Activated CD8-positive, alpha-beta T cell treated with anti-CD3 and anti-CD28 coated beads, Interleukin-2, amount 10 ng/mL, durations not matched to agents 7 days and 5 days (primary cell): ENCODE results near the gene SLC25A13. TPM values are rescaled to one million over a fixed set of nuclear protein-coding genes. Genes with fewer than 3 reads are reported as not detected.
A peak's percentile ranks its signal among the peaks of the same experiment; 100 is the strongest.
"Not testable (repeated sequence)": the region's sequence is repeated elsewhere in the genome, so short reads cannot be mapped to it uniquely, and the experiment has no call there.

Source experiments
- ATAC-seq: fragments of 150-1000 bp; cut with Tn5 transposase; one replicate; pipeline ENCODE4 v1.10.0; 2021; ENCODE audit warnings: moderate library complexity
- CTCF ChIA-PET: fragments of 350-600 bp; sonication (Branson Sonifier 250); formaldehyde crosslinking; loops from one replicate; lab custom pipeline; 2021; ENCODE audit warnings: antibody characterized with exemption; lab: Charles Lee
- POLR2A ChIA-PET: fragments of 350-600 bp; sonication (Branson Sonifier 250); formaldehyde crosslinking; loops from one replicate; lab custom pipeline; 2021; ENCODE audit warnings: antibody characterized with exemption; lab: Charles Lee
- DNase-seq: peaks from one replicate; pipeline ENCODE4 v3.0.0-alpha.2; 2020
- H3K27ac Mint-ChIP-seq: one replicate; pipeline ENCODE4 v1.8.0; 2021; ENCODE audit warnings: mild to moderate bottlenecking, mixed read lengths
- H3K27me3 Mint-ChIP-seq: one replicate; pipeline ENCODE4 v1.8.0; 2021; ENCODE audit warnings: low read depth, mixed read lengths
- H3K36me3 Mint-ChIP-seq: one replicate; pipeline ENCODE4 v1.8.0; 2021; ENCODE audit warnings: low read depth, mixed read lengths
- H3K4me1 Mint-ChIP-seq: one replicate; pipeline ENCODE4 v1.8.0; 2021; ENCODE audit warnings: low read depth, mixed read lengths
- H3K4me3 Mint-ChIP-seq: one replicate; pipeline ENCODE4 v1.8.0; 2021; ENCODE audit warnings: mild to moderate bottlenecking, mixed read lengths
- H3K9me3 Mint-ChIP-seq: one replicate; pipeline ENCODE4 v1.8.0; 2022; ENCODE audit warnings: mixed read lengths; ENCODE audit not compliant: insufficient read depth
- total RNA-seq, 2 experiments: library from RNA; stranded (reverse); gene quantifications; one replicate each; pipeline ENCODE4 v1.2.3, GENCODE V29; 2021

The SLC25A13 gene
- 10 to 100 TPM in 1 of 2 experiments, 1 to 10 TPM in 1; 8.9 to 12.0 TPM for total RNA-seq

GRCh38 chr7:96321658-96322372, at the start of gene SLC25A13:
TSS of gene SLC25A13 (minus strand) at chr7:96322098. CDS start at chr7:96321956, 142 bp downstream.
- ChIA-PET CTCF (no interaction called here), POLR2A (no interaction called here)
- H3K27me3 Mint-ChIP-seq: peaks cover 7% of the 10 kb centered on the region
- peak within 1 kb of the TSS; percentile 85 for H3K4me3 Mint-ChIP-seq
- peak; percentile 66 for DNase-seq
- ATAC-seq: peak; percentile 83
- peaks cover 20% of the 10 kb centered on the region for H3K4me1 Mint-ChIP-seq
- no peaks in the 10 kb centered on the region for H3K9me3 Mint-ChIP-seq
- no peaks in the 10 kb centered on the region for H3K36me3 Mint-ChIP-seq
- peak within 1 kb of the TSS; percentile 81 for H3K27ac Mint-ChIP-seq

GRCh38 chr7:96365916-96366315, 44.0 kb upstream of the SLC25A13 start:
- H3K27ac Mint-ChIP-seq, H3K4me3 Mint-ChIP-seq, H3K36me3 Mint-ChIP-seq, ATAC-seq, H3K4me1 Mint-ChIP-seq, H3K27me3 Mint-ChIP-seq, H3K9me3 Mint-ChIP-seq, DNase-seq, CTCF ChIA-PET, POLR2A ChIA-PET: not testable (repeated sequence)

GRCh38 chr7:96361116-96361857, 39.4 kb upstream of the SLC25A13 start:
- no peak for ATAC-seq
- CTCF ChIA-PET: no interaction called here

GRCh38 chr7:96359876-96360275, 38.0 kb upstream of the SLC25A13 start:
- no peak for ATAC-seq
- H3K4me1 Mint-ChIP-seq: no peaks in the 10 kb centered on the region
- H3K36me3 Mint-ChIP-seq: no peaks in the 10 kb centered on the region
- POLR2A ChIA-PET: no interaction called here
- DNase-seq: no peak
- CTCF ChIA-PET: no interaction called here
- H3K4me3 Mint-ChIP-seq: no peak overlapping the region
- H3K27ac Mint-ChIP-seq: no peak overlapping the region
- no peaks in the 10 kb centered on the region for H3K9me3 Mint-ChIP-seq
- peaks cover 3% of the 10 kb centered on the region for H3K27me3 Mint-ChIP-seq

More at GRCh38 chr7:96361116-96361857, 39.4 kb upstream of the SLC25A13 start:
- Mint-ChIP-seq H3K27ac (no peak overlapping the region), H3K9me3 (no peaks in the 10 kb centered on the region), H3K4me1 (no peaks in the 10 kb centered on the region), H3K36me3 (no peaks in the 10 kb centered on the region), H3K4me3 (no peak overlapping the region), H3K27me3 (peaks cover 3% of the 10 kb centered on the region)
- DNase-seq: no peak
- POLR2A ChIA-PET: no interaction called here

GRCh38 chr7:96358236-96358971, 36.5 kb upstream of the SLC25A13 start:
- H3K9me3 Mint-ChIP-seq, H3K27ac Mint-ChIP-seq, CTCF ChIA-PET, H3K27me3 Mint-ChIP-seq, H3K36me3 Mint-ChIP-seq, POLR2A ChIA-PET, H3K4me1 Mint-ChIP-seq, ATAC-seq, H3K4me3 Mint-ChIP-seq, DNase-seq: not testable (repeated sequence)

- H3K27me3 Mint-ChIP-seq: peaks cover 3% of the 10 kb centered on the region
These were observed 34.1 kb upstream of the SLC25A13 start for GRCh38 chr7:96355990-96356506.

GRCh38 chr7:96354881-96355280, 33.0 kb upstream of the SLC25A13 start:
- Mint-ChIP-seq H3K9me3 (no peaks in the 10 kb centered on the region), H3K27me3 (peaks cover 3% of the 10 kb centered on the region), H3K27ac (no peak overlapping the region), H3K36me3 (no peaks in the 10 kb centered on the region), H3K4me3 (no peak overlapping the region), H3K4me1 (no peaks in the 10 kb centered on the region)
- ATAC-seq (no peak), DNase-seq (no peak)
- ChIA-PET CTCF (no interaction called here), POLR2A (no interaction called here)

More at GRCh38 chr7:96355990-96356506, 34.1 kb upstream of the SLC25A13 start:
- ChIA-PET POLR2A (no interaction called here), CTCF (no interaction called here)
- H3K9me3 Mint-ChIP-seq: no peaks in the 10 kb centered on the region
- H3K36me3 Mint-ChIP-seq: no peaks in the 10 kb centered on the region
- H3K4me1 Mint-ChIP-seq: no peaks in the 10 kb centered on the region
- ATAC-seq: no peak
- H3K27ac Mint-ChIP-seq: no peak overlapping the region
- no peak for DNase-seq
- H3K4me3 Mint-ChIP-seq: no peak overlapping the region

GRCh38 chr7:96349572-96349971, 27.7 kb upstream of the SLC25A13 start:
- DNase-seq (no peak), ATAC-seq (no peak)
- H3K4me1 Mint-ChIP-seq: no peaks in the 10 kb centered on the region
- POLR2A ChIA-PET: no interaction called here
- CTCF ChIA-PET: no interaction called here
- H3K36me3 Mint-ChIP-seq: no peaks in the 10 kb centered on the region
- peaks cover 8% of the 10 kb centered on the region for H3K27me3 Mint-ChIP-seq
- no peak overlapping the region for H3K4me3 Mint-ChIP-seq
- no peaks in the 10 kb centered on the region for H3K9me3 Mint-ChIP-seq
- H3K27ac Mint-ChIP-seq: no peak overlapping the region

- Mint-ChIP-seq H3K9me3 (no peaks in the 10 kb centered on the region), H3K36me3 (no peaks in the 10 kb centered on the region), H3K4me3 (no peak overlapping the region), H3K4me1 (no peaks in the 10 kb centered on the region), H3K27me3 (peaks cover 15% of the 10 kb centered on the region), H3K27ac (no peak overlapping the region)
- ChIA-PET POLR2A (no interaction called here), CTCF (no interaction called here)
- DNase-seq: no peak
- ATAC-seq: no peak
These were observed 25.6 kb upstream of the SLC25A13 start for GRCh38 chr7:96347471-96347870.

GRCh38 chr7:96346293-96346953, 24.5 kb upstream of the SLC25A13 start:
- Mint-ChIP-seq H3K27me3 (peaks cover 13% of the 10 kb centered on the region), H3K4me3 (no peak overlapping the region), H3K36me3 (no peaks in the 10 kb centered on the region), H3K27ac (no peak overlapping the region), H3K4me1 (no peaks in the 10 kb centered on the region), H3K9me3 (no peaks in the 10 kb centered on the region)
- ChIA-PET CTCF (no interaction called here), POLR2A (no interaction called here)
- ATAC-seq: no peak
- no peak for DNase-seq

- DNase-seq: no peak
- H3K27ac Mint-ChIP-seq: no peak overlapping the region
- peaks cover 19% of the 10 kb centered on the region for H3K27me3 Mint-ChIP-seq
- ChIA-PET CTCF (no interaction called here), POLR2A (no interaction called here)
- ATAC-seq: no peak
- H3K9me3 Mint-ChIP-seq: no peaks in the 10 kb centered on the region
- no peaks in the 10 kb centered on the region for H3K36me3 Mint-ChIP-seq
- H3K4me3 Mint-ChIP-seq: no peak overlapping the region
- no peaks in the 10 kb centered on the region for H3K4me1 Mint-ChIP-seq
These were observed 22.3 kb upstream of the SLC25A13 start for GRCh38 chr7:96344236-96344635.
